ENCODE results near the gene TTC23.

The TTC23 gene

GRCh38 chr15:99164119-99164518 is 85.3 kb downstream of the TTC23 start:
- peak overlapping the region; percentile 63 for H3K4me2 ChIP-seq

GRCh38 chr15:99163271-99164062 is 85.9 kb downstream of the TTC23 start:
- H3K4me2 ChIP-seq = peak overlapping the region; percentile 63
- peak overlapping the region; percentile 28; the same call in 1 of the 2 replicates for H2AFZ ChIP-seq (ENCODE audit: low read depth)
- H3K36me3 ChIP-seq (ENCODE audit: insufficient read depth) = no peaks in the 10 kb centered on the region
- H3K4me1 ChIP-seq (ENCODE audit: low read depth, poor library complexity, severe bottlenecking) = peaks cover 69% of the 10 kb centered on the region
- H3K27ac ChIP-seq = peak overlapping the region; percentile 75
- no peak for TF ChIP-seq CTCF (conservative IDR thresholded peaks at IDR 0.05; ENCODE audit: low read depth, low read length)
- no peak overlapping the region for H3K4me3 ChIP-seq (IDR thresholded peaks at IDR 0.05; ENCODE audit: insufficient read depth, low read depth, low read length)
- peak overlapping the region; percentile 19; the same call in 1 of the 2 replicates for H3K9ac ChIP-seq
- no peaks in the 10 kb centered on the region for H3K27me3 ChIP-seq (ENCODE audit: insufficient read depth, low read depth)
- no peaks in the 10 kb centered on the region for H4K20me1 ChIP-seq (ENCODE audit: insufficient read depth)
- H3K79me2 ChIP-seq (ENCODE audit: insufficient read depth, low read depth) = no peaks in the 10 kb centered on the region

More at GRCh38 chr15:99164119-99164518, 85.3 kb downstream of the TTC23 start:
- H3K9ac ChIP-seq = peak overlapping the region; percentile 19; the same call in 1 of the 2 replicates
- no peak for TF ChIP-seq CTCF (conservative IDR thresholded peaks at IDR 0.05; ENCODE audit: low read depth, low read length)
- H2AFZ ChIP-seq (ENCODE audit: low read depth) = no peak overlapping the region
- H3K4me1 ChIP-seq (ENCODE audit: low read depth, poor library complexity, severe bottlenecking) = peaks cover 69% of the 10 kb centered on the region
- no peaks in the 10 kb centered on the region for H3K79me2 ChIP-seq (ENCODE audit: insufficient read depth, low read depth)
- H3K4me3 ChIP-seq (IDR thresholded peaks at IDR 0.05; ENCODE audit: insufficient read depth, low read depth, low read length) = no peak overlapping the region
- no peaks in the 10 kb centered on the region for H3K36me3 ChIP-seq (ENCODE audit: insufficient read depth)
- H3K27me3 ChIP-seq (ENCODE audit: insufficient read depth, low read depth) = no peaks in the 10 kb centered on the region
- no peaks in the 10 kb centered on the region for H4K20me1 ChIP-seq (ENCODE audit: insufficient read depth)
- H3K27ac ChIP-seq = peak overlapping the region; percentile 75

GRCh38 chr15:99158626-99159412 is 90.6 kb downstream of the TTC23 start:
- Histone ChIP-seq H3K27me3 (ENCODE audit: insufficient read depth, low read depth) (no peaks in the 10 kb centered on the region), H3K4me2 (peak overlapping the region; percentile 42; the same call in 1 of the 2 replicates), H4K20me1 (ENCODE audit: insufficient read depth) (no peaks in the 10 kb centered on the region), H3K79me2 (ENCODE audit: insufficient read depth, low read depth) (no peaks in the 10 kb centered on the region), H3K4me3 (IDR thresholded peaks at IDR 0.05; ENCODE audit: insufficient read depth, low read depth, low read length) (no peak overlapping the region), H3K9ac (no peak overlapping the region), H3K4me1 (ENCODE audit: low read depth, poor library complexity, severe bottlenecking) (peaks cover 74% of the 10 kb centered on the region), H2AFZ (ENCODE audit: low read depth) (no peak overlapping the region), H3K36me3 (ENCODE audit: insufficient read depth) (no peaks in the 10 kb centered on the region), H3K27ac (no peak overlapping the region)
- TF ChIP-seq CTCF (conservative IDR thresholded peaks at IDR 0.05; ENCODE audit: low read depth, low read length) = no peak

GRCh38 chr15:99157456-99157855 is 91.9 kb downstream of the TTC23 start:
- no peaks in the 10 kb centered on the region for H3K27me3 ChIP-seq (ENCODE audit: insufficient read depth, low read depth)

More at GRCh38 chr15:99157456-99157855, 91.9 kb downstream of the TTC23 start:
- Histone ChIP-seq H3K27ac (peak overlapping the region; percentile 75), H3K79me2 (ENCODE audit: insufficient read depth, low read depth) (no peaks in the 10 kb centered on the region), H3K36me3 (ENCODE audit: insufficient read depth) (no peaks in the 10 kb centered on the region), H2AFZ (ENCODE audit: low read depth) (no peak overlapping the region), H3K9ac (no peak overlapping the region), H4K20me1 (ENCODE audit: insufficient read depth) (no peaks in the 10 kb centered on the region), H3K4me2 (peak overlapping the region; percentile 42), H3K4me1 (ENCODE audit: low read depth, poor library complexity, severe bottlenecking) (peaks cover 69% of the 10 kb centered on the region), H3K4me3 (IDR thresholded peaks at IDR 0.05; ENCODE audit: insufficient read depth, low read depth, low read length) (no peak overlapping the region)
- TF ChIP-seq CTCF (conservative IDR thresholded peaks at IDR 0.05; ENCODE audit: low read depth, low read length) = no peak

Data from KMS-11 (cell line).